ENCODE measurements around the gene PPP1CA. TPM values are rescaled to one million over a fixed set of nuclear protein-coding genes. Genes with fewer than 3 reads are reported as not detected.

The PPP1CA gene
- total and polyA plus RNA-seq, 12 donors = 105 to 289 (median 151) TPM

DNA sequence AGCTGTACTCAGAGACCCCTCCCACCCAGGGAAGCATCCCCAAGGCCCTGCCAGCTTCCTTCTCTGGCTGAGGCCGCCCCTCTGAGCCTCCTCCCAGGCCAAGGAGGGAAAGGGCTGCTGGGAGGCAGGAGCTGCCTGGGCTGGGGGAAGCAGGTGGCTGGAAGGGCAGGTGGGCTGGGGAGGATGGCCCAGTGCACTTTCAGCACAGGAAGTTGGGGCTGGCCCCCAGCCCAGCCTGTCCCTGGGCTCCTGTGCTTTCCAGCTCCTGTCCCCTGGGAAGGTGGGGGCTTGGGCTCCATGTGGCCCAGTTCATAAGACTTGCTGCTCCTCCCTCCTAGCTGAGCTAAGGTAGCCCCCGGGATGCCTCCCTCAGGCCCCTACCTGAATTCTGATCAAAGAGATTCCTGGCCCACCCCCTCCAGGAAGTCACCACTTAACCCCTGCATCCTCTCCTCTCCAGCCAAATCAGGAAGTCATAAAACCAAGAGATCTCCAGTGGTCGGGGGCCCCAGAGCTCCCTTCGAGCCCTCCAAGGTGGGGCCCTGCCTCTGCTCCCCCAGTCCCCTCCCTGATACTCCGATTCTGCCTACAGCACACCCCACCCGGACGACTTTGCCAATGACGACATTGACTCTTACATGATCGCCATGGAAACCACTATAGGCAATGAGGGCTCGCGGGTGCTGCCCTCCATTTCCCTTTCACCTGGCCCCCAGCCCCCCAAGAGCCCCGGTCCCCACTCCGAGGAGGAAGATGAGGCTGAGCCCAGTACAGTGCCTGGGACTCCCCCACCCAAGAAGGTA lies 4.9 kb downstream of the PPP1CA start:
- DNase-seq = no peak
- Histone ChIP-seq H3K36me3 (replicated peaks in 1 of 2) (peaks cover 0 to 29% of the 10 kb centered on the region in 2 donors), H3K27me3 (no peaks in the 10 kb centered on the region), H3K9me3 (replicated peaks in 1 of 3) (no peaks in the 10 kb centered on the region), H3K27ac (peak overlapping the region in 1 of 5 donors; percentile 46), H3K4me3 (no peak overlapping the region), H3K4me1 (replicated peaks in 1 of 2) (peaks cover 29 to 46% of the 10 kb centered on the region in 2 donors)
- WGBS, 4 donors = 49 to 63% (median 54%) methylated on average over 7 to 13 of the region's 13 CpGs
- intact Hi-C loops (cut with DNase I) = loop anchor here in 1 of 2 donors (5.0 kb wide), 1 partner anchor 106 kb away; no protein-coding TSS in a partner anchor
- TF ChIP-seq POLR2A (IDR thresholded peaks at IDR 0.05) (no peak), CTCF (IDR thresholded peaks at IDR 0.05) (no peak)

- 86 to 91% (median 91%) methylated on average over 7 of the region's 7 CpGs for WGBS, 4 donors
- TF ChIP-seq POLR2A (IDR thresholded peaks at IDR 0.05) = no peak
- TF ChIP-seq CTCF (IDR thresholded peaks at IDR 0.05) = no peak
- no peak overlapping the region for H3K4me3 ChIP-seq
- H3K27ac ChIP-seq = no peak overlapping the region
- intact Hi-C loops (cut with DNase I) = loop anchor here in 1 of 2 donors (5.0 kb wide), 1 partner anchor 106 kb away; no protein-coding TSS in a partner anchor
- H3K4me1 ChIP-seq (replicated peaks in 1 of 2) = peaks cover 32 to 48% of the 10 kb centered on the region in 2 donors
- no peak for DNase-seq
- no peaks in the 10 kb centered on the region for H3K9me3 ChIP-seq (replicated peaks in 1 of 3)
- H3K27me3 ChIP-seq = no peaks in the 10 kb centered on the region
- peaks cover 0 to 29% of the 10 kb centered on the region in 2 donors for H3K36me3 ChIP-seq (replicated peaks in 1 of 2)
Observed at GRCh38 chr11:67396259-67396581, 5.4 kb downstream of the PPP1CA start.

DNA sequence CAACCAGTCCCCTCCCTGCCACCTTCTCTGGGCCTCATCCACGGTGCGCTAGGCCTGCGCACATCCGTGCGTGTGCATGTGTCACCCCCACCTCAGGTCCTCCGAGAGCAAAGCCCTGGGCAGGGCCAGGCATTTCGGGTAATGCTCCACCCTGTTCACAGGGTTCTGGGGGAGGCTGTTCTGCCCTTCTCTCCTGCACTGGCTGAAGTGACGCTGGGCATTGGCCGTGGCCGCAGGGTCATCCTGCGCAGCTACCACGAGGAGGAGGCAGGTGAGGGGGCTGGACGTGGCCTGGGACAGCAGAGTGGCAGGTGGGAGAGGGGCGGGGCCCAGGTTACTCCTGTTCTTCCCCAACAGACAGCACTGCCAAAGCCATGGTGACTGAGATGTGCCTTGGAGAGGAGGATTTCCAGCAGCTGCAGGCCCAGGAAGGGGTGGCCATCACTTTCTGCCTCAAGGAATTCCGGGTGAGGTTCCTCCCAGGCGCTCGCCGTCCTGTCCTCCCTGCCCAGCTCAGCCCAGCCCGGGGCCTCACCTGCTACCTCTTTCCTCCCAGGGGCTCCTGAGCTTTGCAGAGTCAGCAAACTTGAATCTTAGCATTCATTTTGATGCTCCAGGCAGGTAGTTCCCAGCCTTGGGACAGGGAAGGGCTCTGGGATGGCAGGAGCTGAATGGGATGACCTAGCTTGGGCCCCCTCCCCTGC lies 6.0 kb downstream of the PPP1CA start:
- no peak for TF ChIP-seq CTCF (IDR thresholded peaks at IDR 0.05)
- TF ChIP-seq POLR2A (IDR thresholded peaks at IDR 0.05) = no peak
- intact Hi-C loops (cut with DNase I) = loop anchor here in 1 of 2 donors (5.0 kb wide), 1 partner anchor 107 kb away; no protein-coding TSS in a partner anchor
- no peak overlapping the region for H3K27ac ChIP-seq
- no peak overlapping the region for H3K4me3 ChIP-seq
- DNase-seq = no peak
- WGBS, 4 donors = 86 to 94% (median 88%) methylated on average over 9 to 19 of the region's 19 CpGs
- H3K9me3 ChIP-seq (replicated peaks in 1 of 3) = no peaks in the 10 kb centered on the region
- H3K27me3 ChIP-seq = no peaks in the 10 kb centered on the region
- peaks cover 32 to 49% of the 10 kb centered on the region in 2 donors for H3K4me1 ChIP-seq (replicated peaks in 1 of 2)
- peaks cover 0 to 29% of the 10 kb centered on the region in 2 donors for H3K36me3 ChIP-seq (replicated peaks in 1 of 2)

- 38 to 69% (median 52%) methylated on average over 2 to 5 of the region's 5 CpGs for WGBS, 4 donors
- peaks cover 24 to 34% of the 10 kb centered on the region in 2 donors for H3K4me1 ChIP-seq (replicated peaks in 1 of 2)
- H3K27me3 ChIP-seq = no peaks in the 10 kb centered on the region
- peaks cover 0 to 22% of the 10 kb centered on the region in 2 donors for H3K36me3 ChIP-seq (replicated peaks in 1 of 2)
- H3K9me3 ChIP-seq (replicated peaks in 1 of 3) = no peaks in the 10 kb centered on the region
- intact Hi-C loops (cut with DNase I) = no loop called here
- peak overlapping the region in 2 of 5 donors; percentile 3 to 14 for H3K27ac ChIP-seq
- no peak overlapping the region for H3K4me3 ChIP-seq
- TF ChIP-seq CTCF (IDR thresholded peaks at IDR 0.05) (no peak), POLR2A (IDR thresholded peaks at IDR 0.05) (no peak)
- peak; percentile 67 to 84 (median 81) for DNase-seq
Observed at GRCh38 chr11:67393990-67394389, 7.7 kb downstream of the PPP1CA start.
